OCI-LY7 (cell line): ENCODE measurements around the gene CADM4.

Experiments used
- CTCF ChIP-seq: fragments of 200-600 bp; sonication (generic); conservative IDR thresholded peaks from 2 replicates; pipeline ENCODE4 v1.5.1; 2014; ENCODE audit warnings: mild to moderate bottlenecking, antibody characterized with exemption, low read length, moderate library complexity, mixed read lengths
- EZH2phosphoT487 ChIP-seq: fragments of 200-600 bp; sonication (generic); IDR thresholded peaks from 2 replicates; pipeline ENCODE4 v1.6.1; 2018; ENCODE audit warnings: low read depth, borderline replicate concordance, mild to moderate bottlenecking, mixed run types, antibody characterized with exemption, low read length, moderate library complexity, mixed read lengths

GRCh38 chr19:43626838-43627237 is 12.8 kb downstream of the CADM4 start:
- TF ChIP-seq CTCF (no peak), EZH2phosphoT487 (no peak)
